Adrenal gland (tissue), 12 donors: ENCODE measurements around the gene IL3RA. TPM values are rescaled to one million over a fixed set of nuclear protein-coding genes. Genes with fewer than 3 reads are reported as not detected.
A peak's percentile ranks its signal among the peaks of the same experiment; 100 is the strongest.

Experiments used
- DNase-seq, 7 donors: peaks; one replicate each; pipeline ENCODE4 v3.0.0-alpha.2; 2019 to 2020
- H3K27ac ChIP-seq, 5 donors: fragments of 200-600 bp; sonication (generic) in 4 of 5; 1 replicate in 3 of 5; 2 replicates in 2 of 5; pipeline versions ENCODE4 v1.5.1 to v1.8.0; 2016 to 2020; ENCODE audit warnings: mild to moderate bottlenecking in 1 of 5
- H3K27me3 ChIP-seq: fragments of 200-600 bp; 2 replicates; pipeline ENCODE4 v1.8.0; 2021
- H3K36me3 ChIP-seq, 2 donors: fragments of 200-600 bp; replicated peaks in 1 of 2; 1 replicate in 1 of 2; 2 replicates in 1 of 2; pipeline versions ENCODE4 v1.5.1 to v1.8.0; 2018 to 2022
- H3K4me1 ChIP-seq, 2 donors: fragments of 200-600 bp; replicated peaks in 1 of 2; 1 replicate in 1 of 2; 2 replicates in 1 of 2; pipeline versions ENCODE4 v1.5.1 to v1.8.0; 2018 to 2021
- H3K4me3 ChIP-seq, 4 donors: fragments of 200-600 bp; sonication (generic) in 3 of 4; one replicate each; pipeline ENCODE4 v1.5.1; 2016 to 2018
- H3K9me3 ChIP-seq, 3 donors: fragments of 200-600 bp; sonication (generic) in 1 of 3; replicated peaks in 1 of 3; 1 replicate in 2 of 3; 2 replicates in 1 of 3; pipeline versions ENCODE4 v1.5.1 to v1.8.0; 2016 to 2021
- CTCF ChIP-seq, 6 experiments: fragments of 450-650 bp in 4 of 6; fragments of 200-600 bp in 2 of 6; sonication (generic) in 1 of 6; IDR thresholded peaks; 1 replicate in 5 of 6; 2 replicates in 1 of 6; pipeline versions ENCODE4 v1.5.1 to v1.8.0; 2016 to 2021; ENCODE audit warnings: antibody characterized with exemption in 6 of 6, mild to moderate bottlenecking in 2 of 6, moderate library complexity in 1 of 6
- POLR2A ChIP-seq, 2 donors: fragments of 450-650 bp; IDR thresholded peaks; one replicate each; pipeline ENCODE4 v1.6.1; 2017; ENCODE audit warnings: antibody characterized with exemption in 2 of 2, mild to moderate bottlenecking in 2 of 2, moderate library complexity in 1 of 2
- WGBS, 4 donors: extraction: QIAGEN DNeasy Blood & Tissue Kit in 2 of 4; methylation state at CpG; one replicate each; pipeline versions ENCODE4 v1.1.5 to v1.1.7; 2013 to 2017; 5-methylcytosine and 5-hydroxymethylcytosine counted together
- intact Hi-C, 2 donors: fragments of 100-400 bp; cut with DNase I; formaldehyde crosslinking; loops; one replicate each; pipeline versions ENCODE4 v1.14.1 to v1.15.0; 2022 to 2023
- polyA plus RNA-seq, 3 donors: library from polyadenylated mRNA; stranded (reverse); fragments of 200-250 nt in 2 of 3; fragments of 350-450 nt in 1 of 3; fragmentation: Illumina TruSeq in 1 of 3; extraction: RNeasy Lipid Tissue Mini Kit (QIAGEN cat#74804) in 1 of 3; gene quantifications; one replicate each; pipeline ENCODE4 v1.2.3, GENCODE V29; 2013 to 2014
- total RNA-seq, 9 donors: library from RNA; depleted of rRNA in 4 of 9; stranded (reverse); fragments of >200 nt in 4 of 9; fragments of 120-200 nt in 1 of 9; fragmentation: NEBNext Ultra II Directional in 1 of 9; extraction: Animal tissue kit (Norgen Biotek cat#: 25700) in 1 of 9; gene quantifications; one replicate each; pipeline versions ENCODE4 v1.1.0 to v1.2.4, GENCODE V29; 2013 to 2023
- donor health status: healthy with polysubstance abuse.
- donor health status: Bipolar disorder and iron deficiency.
- donor health status: DM: yes; HTN: yes; CAD: no.
- donor health status: DM: no; HTN: no; CAD: no.
- donor health status: DM: no; HTN: no; CAD: no.
- donor health status: DM: yes; HTN: yes; CAD: no.

Gene IL3RA
- total and polyA plus RNA-seq, 12 donors, result 1.4 to 7.4 (median 3.1) TPM

GRCh38 chrX:1395646-1396216 lies 59.1 kb downstream of the IL3RA start:
- 96 to 99% (median 98%) methylated on average over 5 of the region's 5 CpGs for WGBS, 4 donors
- intact Hi-C loops, result loop anchor here (10.0 kb wide), 2 partner anchors 49 to 71 kb away; no protein-coding TSS in a partner anchor
- Histone ChIP-seq H3K9me3 (no peaks in the 10 kb centered on the region), H3K36me3 (peaks cover 0 to 2% of the 10 kb centered on the region in 2 donors), H3K27me3 (no peaks in the 10 kb centered on the region), H3K27ac (no peak overlapping the region), H3K4me3 (no peak overlapping the region), H3K4me1 (peaks cover 4 to 5% of the 10 kb centered on the region in 2 donors)
- TF ChIP-seq CTCF (IDR thresholded peaks at IDR 0.05) (no peak), POLR2A (IDR thresholded peaks at IDR 0.05) (no peak)
- peak in 1 of 7 donors; percentile 28 for DNase-seq

- Histone ChIP-seq H3K9me3 (no peaks in the 10 kb centered on the region), H3K27me3 (no peaks in the 10 kb centered on the region), H3K36me3 (no peaks in the 10 kb centered on the region), H3K4me3 (no peak overlapping the region), H3K4me1 (no peaks in the 10 kb centered on the region), H3K27ac (no peak overlapping the region)
- no peak for TF ChIP-seq POLR2A (IDR thresholded peaks at IDR 0.05)
- no peak for TF ChIP-seq CTCF (IDR thresholded peaks at IDR 0.05)
- DNase-seq, result peak in 4 of 7 donors; percentile 1 to 53 (median 16)
- intact Hi-C loops, result loop anchor here (10.0 kb wide), 2 partner anchors 48 to 72 kb away; no protein-coding TSS in a partner anchor
- 83 to 92% (median 88%) methylated on average over 11 to 15 of the region's 15 CpGs for WGBS, 4 donors
These were observed 60.4 kb downstream of the IL3RA start for GRCh38 chrX:1397001-1397400.

GRCh38 chrX:1397441-1398270 lies 61.1 kb downstream of the IL3RA start:
- H3K27me3 ChIP-seq, result no peaks in the 10 kb centered on the region
- DNase-seq, result peak in 3 of 7 donors; percentile 0 to 47 (median 13)
- no peak overlapping the region for H3K4me3 ChIP-seq
- H3K36me3 ChIP-seq, result no peaks in the 10 kb centered on the region
- H3K9me3 ChIP-seq, result no peaks in the 10 kb centered on the region
- no peaks in the 10 kb centered on the region for H3K4me1 ChIP-seq
- intact Hi-C loops, result loop anchor here (10.0 kb wide), 2 partner anchors 47 to 73 kb away; no protein-coding TSS in a partner anchor
- no peak overlapping the region for H3K27ac ChIP-seq
- 86 to 95% (median 93%) methylated on average over 19 to 29 of the region's 29 CpGs for WGBS, 4 donors
- TF ChIP-seq CTCF (IDR thresholded peaks at IDR 0.05) (no peak), POLR2A (IDR thresholded peaks at IDR 0.05) (no peak)
